Keratinocyte (primary cell): Measurements from ENCODE around the gene GTF2H3. TPM values are rescaled to one million over a fixed set of nuclear protein-coding genes. Genes with fewer than 3 reads are reported as not detected.

Experiments
- DNase-seq: peaks from one replicate; pipeline ENCODE4 v3.0.0-alpha.2; 2011; ENCODE audit warnings: low read depth, missing footprints, low spot score
- FAIRE-seq: peaks from 2 replicates; lab custom pipeline; 2011; peaks lifted over from hg19 to GRCh38; lab: Jason Lieb, UNC
- H2AFZ ChIP-seq: 2 replicates; pipeline ENCODE4 v1.6.0; 2012; ENCODE audit warnings: low read length, control low read depth, inconsistent platforms; ENCODE audit not compliant: control insufficient read depth
- H3K27ac ChIP-seq: 2 replicates; pipeline ENCODE4 v1.5.1; 2011; ENCODE audit warnings: low read length; ENCODE audit not compliant: control insufficient read depth, insufficient read depth
- H3K27me3 ChIP-seq: 3 replicates; pipeline ENCODE4 v1.6.0; 2011; ENCODE audit warnings: low read length; ENCODE audit not compliant: control insufficient read depth, insufficient read depth; ENCODE audit errors: extremely low read depth
- H3K36me3 ChIP-seq, 2 experiments: 2 replicates in 1 of 2; 3 replicates in 1 of 2; pipeline ENCODE4 v1.5.1; 2011; ENCODE audit warnings: low read length in 2 of 2, mild to moderate bottlenecking in 1 of 2; ENCODE audit not compliant: control insufficient read depth in 2 of 2, insufficient read depth in 2 of 2; ENCODE audit errors: extremely low read depth in 1 of 2
- H3K4me1 ChIP-seq: 3 replicates; pipeline ENCODE4 v1.5.1; 2011; ENCODE audit warnings: low read length; ENCODE audit not compliant: control insufficient read depth, insufficient read depth; ENCODE audit errors: extremely low read depth
- H3K4me2 ChIP-seq: 3 replicates; pipeline ENCODE4 v1.6.0; 2011; ENCODE audit warnings: low read depth, low read length; ENCODE audit not compliant: control insufficient read depth, insufficient read depth; ENCODE audit errors: extremely low read depth
- H3K4me3 ChIP-seq, 3 experiments: fragments of 200-600 bp in 1 of 3; sonication (generic) in 1 of 3; 2 replicates in 2 of 3; 3 replicates in 1 of 3; pipeline ENCODE4 v1.5.1; 2011 to 2016; ENCODE audit warnings: low read length in 3 of 3, mild to moderate bottlenecking in 3 of 3, control low read depth in 2 of 3, inconsistent platforms in 1 of 3, low read depth in 1 of 3, mixed read lengths in 1 of 3, mixed run types in 1 of 3, moderate library complexity in 1 of 3; ENCODE audit not compliant: control insufficient read depth in 2 of 3, insufficient read depth in 2 of 3; ENCODE audit errors: extremely low read depth in 1 of 3
- H3K79me2 ChIP-seq: 2 replicates; pipeline ENCODE4 v1.6.0; 2012; ENCODE audit warnings: low read length; ENCODE audit not compliant: control insufficient read depth, insufficient read depth
- H3K9ac ChIP-seq: 3 replicates; pipeline ENCODE4 v1.6.0; 2011; ENCODE audit warnings: low read length; ENCODE audit not compliant: control insufficient read depth, insufficient read depth; ENCODE audit errors: extremely low read depth
- H3K9me1 ChIP-seq: 3 replicates; pipeline ENCODE4 v1.6.0; 2011; ENCODE audit warnings: low read length; ENCODE audit not compliant: control insufficient read depth, insufficient read depth; ENCODE audit errors: extremely low read depth
- H3K9me3 ChIP-seq: 2 replicates; pipeline ENCODE4 v1.5.1; 2012; ENCODE audit warnings: low read depth, low read length; ENCODE audit not compliant: control insufficient read depth
- H4K20me1 ChIP-seq: 3 replicates; pipeline ENCODE4 v1.6.0; 2011; ENCODE audit warnings: low read length; ENCODE audit not compliant: control insufficient read depth, insufficient read depth; ENCODE audit errors: extremely low read depth
- EZH2 ChIP-seq: IDR thresholded peaks from one replicate; pipeline ENCODE4 v1.6.1; 2012; ENCODE audit warnings: inconsistent platforms, mild to moderate bottlenecking, low read length, moderate library complexity
- dilution Hi-C: fragments of 300-500 bp; cut with MboI; formaldehyde crosslinking; loops from one replicate; pipeline ENCODE4 v1.7.0; 2020; ENCODE audit warnings: low sequenced_read_pairs; ENCODE audit not compliant: extremely low pct_ligation_motif_present
- polyA plus RNA-seq, 5 experiments: library from polyadenylated mRNA; depleted of rRNA in 3 of 5; stranded (reverse) in 3 of 5; stranded (forward) in 1 of 5; unstranded in 1 of 5; fragments of >200 nt; gene quantifications; 1 replicate in 1 of 5; 2 replicates in 3 of 5; 3 replicates in 1 of 5; pipeline versions ENCODE4 v1.2.1 to v1.2.3, GENCODE V29; 2011 to 2012; ENCODE audit warnings: missing spikeins in 2 of 5, low read depth in 1 of 5, low replicate concordance in 1 of 5
- TF ChIP-seq, protein P1 (sequence below), 3 experiments: IDR thresholded peaks in 1 of 3; conservative IDR thresholded peaks in 1 of 3; optimal IDR thresholded peaks in 1 of 3; 2 replicates in 2 of 3; 3 replicates in 1 of 3; pipeline versions ENCODE3 to v1.5.1; 2011; ENCODE audit warnings: low read length in 3 of 3, mild to moderate bottlenecking in 3 of 3, moderate library complexity in 2 of 3, control low read depth in 1 of 3, inconsistent platforms in 1 of 3; ENCODE audit not compliant: insufficient read depth in 2 of 3; ENCODE audit errors: extremely low read depth in 1 of 3

The GTF2H3 gene
- polyA plus RNA-seq, 1 donor (not counting 4 experiments of a cell fraction or from before 2014, with no cell fraction given), result 57.2 TPM

GRCh38 chr12:123696646-123697045, 63.0 kb downstream of the GTF2H3 start:
- dilution Hi-C loops, result no loop called here

DNA sequence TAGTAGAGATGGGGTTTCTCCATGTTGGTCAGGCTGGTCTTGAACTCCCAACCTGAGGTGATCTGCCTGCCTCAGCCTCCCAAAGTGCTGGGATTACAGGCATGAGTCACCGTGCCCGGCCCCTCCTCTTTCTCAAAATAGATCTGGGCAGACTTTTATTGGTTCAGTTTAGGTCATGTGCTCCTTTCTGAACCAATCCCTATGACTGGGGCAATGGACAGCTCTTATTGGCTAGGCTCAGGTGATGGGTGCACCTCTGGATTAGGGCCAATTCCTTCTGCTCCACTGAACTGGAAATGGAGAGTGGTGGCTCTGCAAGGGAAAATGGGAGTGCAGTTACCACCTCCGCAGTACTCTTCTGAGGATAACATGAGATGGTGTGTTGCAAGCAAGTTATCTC, 72.3 kb downstream of the GTF2H3 start:
- DNase-seq, result no peak
- H4K20me1 ChIP-seq, result no peaks in the 10 kb centered on the region
- H3K27ac ChIP-seq, result no peak overlapping the region
- no peaks in the 10 kb centered on the region for H3K27me3 ChIP-seq
- dilution Hi-C loops, result no loop called here
- H3K79me2 ChIP-seq, result no peaks in the 10 kb centered on the region
- H3K9me3 ChIP-seq, result no peaks in the 10 kb centered on the region
- H3K9me1 ChIP-seq, result no peaks in the 10 kb centered on the region
- no peaks in the 10 kb centered on the region for H3K4me1 ChIP-seq
- no peak overlapping the region for H3K9ac ChIP-seq
- H2AFZ ChIP-seq, result no peak overlapping the region
- peaks cover 0 to 4% of the 10 kb centered on the region in 2 experiments for H3K36me3 ChIP-seq
- H3K4me3 ChIP-seq, result no peak overlapping the region
- no peak for FAIRE-seq
- no peak for TF ChIP-seq EZH2
- TF ChIP-seq, protein P1, sequence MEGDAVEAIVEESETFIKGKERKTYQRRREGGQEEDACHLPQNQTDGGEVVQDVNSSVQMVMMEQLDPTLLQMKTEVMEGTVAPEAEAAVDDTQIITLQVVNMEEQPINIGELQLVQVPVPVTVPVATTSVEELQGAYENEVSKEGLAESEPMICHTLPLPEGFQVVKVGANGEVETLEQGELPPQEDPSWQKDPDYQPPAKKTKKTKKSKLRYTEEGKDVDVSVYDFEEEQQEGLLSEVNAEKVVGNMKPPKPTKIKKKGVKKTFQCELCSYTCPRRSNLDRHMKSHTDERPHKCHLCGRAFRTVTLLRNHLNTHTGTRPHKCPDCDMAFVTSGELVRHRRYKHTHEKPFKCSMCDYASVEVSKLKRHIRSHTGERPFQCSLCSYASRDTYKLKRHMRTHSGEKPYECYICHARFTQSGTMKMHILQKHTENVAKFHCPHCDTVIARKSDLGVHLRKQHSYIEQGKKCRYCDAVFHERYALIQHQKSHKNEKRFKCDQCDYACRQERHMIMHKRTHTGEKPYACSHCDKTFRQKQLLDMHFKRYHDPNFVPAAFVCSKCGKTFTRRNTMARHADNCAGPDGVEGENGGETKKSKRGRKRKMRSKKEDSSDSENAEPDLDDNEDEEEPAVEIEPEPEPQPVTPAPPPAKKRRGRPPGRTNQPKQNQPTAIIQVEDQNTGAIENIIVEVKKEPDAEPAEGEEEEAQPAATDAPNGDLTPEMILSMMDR (optimal IDR thresholded peaks at IDR 0.05 in 1 of 3, IDR thresholded peaks at IDR 0.05 in 1 of 3, conservative IDR thresholded peaks at IDR 0.05 in 1 of 3; ENCODE audit: extremely low read depth in 1 of 3, insufficient read depth in 2 of 3, low read length in 3 of 3), result no peak
- H3K4me2 ChIP-seq, result no peak overlapping the region

More at GRCh38 chr12:123696646-123697045, 63.0 kb downstream of the GTF2H3 start:
- Histone ChIP-seq H3K9ac (no peak overlapping the region), H3K4me3 (no peak overlapping the region), H3K9me1 (no peaks in the 10 kb centered on the region), H4K20me1 (no peaks in the 10 kb centered on the region), H3K9me3 (no peaks in the 10 kb centered on the region), H3K4me1 (no peaks in the 10 kb centered on the region), H3K36me3 (peaks cover 4 to 7% of the 10 kb centered on the region in 2 experiments), H3K27me3 (no peaks in the 10 kb centered on the region), H3K79me2 (no peaks in the 10 kb centered on the region), H2AFZ (no peak overlapping the region), H3K27ac (no peak overlapping the region), H3K4me2 (no peak overlapping the region)
- DNase-seq (no peak), FAIRE-seq (no peak)
- no peak for TF ChIP-seq EZH2
- TF ChIP-seq, protein P1 (optimal IDR thresholded peaks at IDR 0.05 in 1 of 3, IDR thresholded peaks at IDR 0.05 in 1 of 3, conservative IDR thresholded peaks at IDR 0.05 in 1 of 3; ENCODE audit: extremely low read depth in 1 of 3, insufficient read depth in 2 of 3, low read length in 3 of 3), result no peak
